ENCODE measurements around the gene TRAT1.

The TRAT1 gene

GRCh38 chr3:108862865-108863798 is 40.5 kb downstream of the TRAT1 start:
- DNase-seq (ENCODE audit: low spot score) = peak; percentile 91

- no peak for DNase-seq (ENCODE audit: low spot score)
Observed at GRCh38 chr3:108863799-108864135, 41.2 kb downstream of the TRAT1 start.

DNA sequence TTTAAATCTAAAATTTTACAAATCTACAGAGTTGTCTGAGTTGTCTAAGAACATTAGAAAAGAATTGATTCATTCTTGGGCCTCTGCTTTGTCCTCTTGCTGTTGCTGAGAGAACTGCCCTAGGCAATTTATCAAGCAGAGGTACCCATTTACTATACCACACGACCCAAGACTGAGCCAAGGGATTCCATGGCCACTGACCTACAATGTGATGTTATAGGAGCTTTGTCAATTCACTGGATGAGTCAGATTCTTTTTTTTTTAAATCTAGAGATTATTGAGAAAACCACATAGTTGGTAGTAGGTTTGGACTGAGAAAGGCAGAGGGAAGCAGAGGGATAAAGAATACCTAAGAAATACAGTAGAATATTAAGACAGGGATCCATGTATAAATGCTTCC is 55.3 kb downstream of the TRAT1 start:
- peak; percentile 87 for DNase-seq (ENCODE audit: low spot score)

- no peak for DNase-seq (ENCODE audit: low spot score)
Observed at GRCh38 chr3:108879915-108880314, 57.3 kb downstream of the TRAT1 start.

GRCh38 chr3:108882762-108883161 is 60.2 kb downstream of the TRAT1 start:
- no peak for DNase-seq (ENCODE audit: low spot score)

- DNase-seq (ENCODE audit: low spot score) = no peak
Observed at GRCh38 chr3:108883373-108883772, 60.8 kb downstream of the TRAT1 start.

- no peak for DNase-seq (ENCODE audit: low spot score)
Observed at GRCh38 chr3:108887121-108887520, 64.5 kb downstream of the TRAT1 start.

GRCh38 chr3:108887777-108888176 is 65.2 kb downstream of the TRAT1 start:
- DNase-seq (ENCODE audit: low spot score) = no peak

- no peak for DNase-seq (ENCODE audit: low spot score)
Observed at GRCh38 chr3:108891833-108892232, 69.2 kb downstream of the TRAT1 start.

- DNase-seq (ENCODE audit: low spot score) = no peak
Observed at GRCh38 chr3:108894981-108895380, 72.4 kb downstream of the TRAT1 start.

- no peak for DNase-seq (ENCODE audit: low spot score)
Observed at GRCh38 chr3:108897883-108898282, 75.3 kb downstream of the TRAT1 start.

DNA sequence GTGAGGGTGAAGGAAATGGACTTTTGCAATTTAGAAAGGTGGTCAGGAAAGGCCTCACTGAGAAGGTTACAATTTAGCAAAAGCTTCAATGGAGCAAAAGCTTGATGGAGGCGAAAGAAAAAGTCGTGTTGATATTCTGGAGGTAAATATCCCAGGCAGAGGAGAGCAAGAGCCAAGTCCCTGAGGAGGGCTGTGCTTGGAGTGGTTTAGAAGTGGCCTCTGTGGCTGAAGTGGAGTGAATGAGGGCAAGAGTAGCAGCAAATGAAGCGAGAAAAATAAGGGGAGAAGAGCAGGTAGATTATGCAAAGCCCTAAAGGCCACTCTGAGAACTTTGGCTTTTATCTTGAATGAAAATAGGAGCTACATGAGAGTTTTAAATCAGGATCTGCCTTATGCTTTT is 76.9 kb downstream of the TRAT1 start:
- DNase-seq (ENCODE audit: low spot score) = no peak
